CD14-positive monocyte (primary cell): ENCODE measurements around the gene SLC25A22. TPM values are rescaled to one million over a fixed set of nuclear protein-coding genes. Genes with fewer than 3 reads are reported as not detected.

ENCODE experiments used
- DNase-seq, 3 donors: peaks; one replicate each; pipeline ENCODE4 v3.0.0-alpha.2; 2011 to 2022
- H2AFZ ChIP-seq: 2 replicates; pipeline ENCODE4 v1.6.0; 2012; ENCODE audit warnings: mild to moderate bottlenecking, low read depth, low read length, inconsistent platforms; ENCODE audit not compliant: insufficient read depth, poor library complexity, severe bottlenecking
- H3K27ac ChIP-seq, 2 donors: 1 replicate in 1 of 2; 2 replicates in 1 of 2; pipeline ENCODE4 v1.5.1; 2012 to 2013; ENCODE audit warnings: low read length in 2 of 2, control low read depth in 1 of 2, inconsistent platforms in 1 of 2, low read depth in 1 of 2, mild to moderate bottlenecking in 1 of 2
- H3K27me3 ChIP-seq, 2 donors: one replicate each; pipeline versions ENCODE4 v1.6.0 to v1.6.1; 2011 to 2013; ENCODE audit warnings: low read length in 2 of 2; ENCODE audit not compliant: control insufficient read depth in 2 of 2, insufficient read depth in 2 of 2
- H3K36me3 ChIP-seq, 2 donors: replicated peaks in 1 of 2; 1 replicate in 1 of 2; 2 replicates in 1 of 2; pipeline versions ENCODE4 v1.5.1 to v1.6.1; 2012 to 2013; ENCODE audit warnings: low read length in 2 of 2, control low read depth in 1 of 2, inconsistent platforms in 1 of 2, mild to moderate bottlenecking in 1 of 2; ENCODE audit not compliant: insufficient read depth in 2 of 2, control insufficient read depth in 1 of 2
- H3K4me1 ChIP-seq, 2 donors: 1 replicate in 1 of 2; 2 replicates in 1 of 2; pipeline versions ENCODE4 v1.5.1 to v1.6.1; 2012 to 2013; ENCODE audit warnings: low read length in 2 of 2, control low read depth in 1 of 2, inconsistent platforms in 1 of 2, mild to moderate bottlenecking in 1 of 2, moderate library complexity in 1 of 2; ENCODE audit not compliant: insufficient read depth in 2 of 2, control insufficient read depth in 1 of 2
- H3K4me2 ChIP-seq: replicated peaks from 2 replicates; pipeline ENCODE3; 2012; ENCODE audit warnings: low read length, moderate library complexity, mild to moderate bottlenecking; ENCODE audit not compliant: poor library complexity, severe bottlenecking; ENCODE audit errors: extremely low read depth
- H3K4me3 ChIP-seq, 3 experiments: fragments of 200-600 bp in 1 of 3; sonication (generic) in 1 of 3; replicated peaks in 1 of 3; 1 replicate in 2 of 3; 2 replicates in 1 of 3; pipeline ENCODE4 v1.5.1; 2011 to 2013; ENCODE audit warnings: low read length in 3 of 3, mild to moderate bottlenecking in 3 of 3, control low read depth in 2 of 3, low read depth in 2 of 3, inconsistent platforms in 1 of 3, moderate library complexity in 1 of 3
- H3K79me2 ChIP-seq: 2 replicates; pipeline ENCODE4 v1.6.0; 2012; ENCODE audit warnings: mild to moderate bottlenecking, control low read depth, inconsistent platforms, low read length, moderate library complexity; ENCODE audit not compliant: insufficient read depth
- H3K9ac ChIP-seq: 2 replicates; pipeline ENCODE4 v1.6.0; 2017; ENCODE audit warnings: low read length, mild to moderate bottlenecking; ENCODE audit not compliant: insufficient read depth, poor library complexity, severe bottlenecking
- H3K9me3 ChIP-seq, 2 donors: replicated peaks in 1 of 2; 1 replicate in 1 of 2; 2 replicates in 1 of 2; pipeline versions ENCODE4 v1.5.1 to v1.6.1; 2012 to 2013; ENCODE audit warnings: low read length in 2 of 2, control low read depth in 1 of 2; ENCODE audit not compliant: control insufficient read depth in 1 of 2, insufficient read depth in 1 of 2
- H4K20me1 ChIP-seq: 2 replicates; pipeline ENCODE4 v1.6.0; 2012; ENCODE audit warnings: mild to moderate bottlenecking, low read length, control low read depth, moderate library complexity; ENCODE audit not compliant: insufficient read depth
- H3K27ac Mint-ChIP-seq, 7 donors: one replicate each; pipeline ENCODE4 v1.8.0; 2020; ENCODE audit warnings: mild to moderate bottlenecking in 7 of 7, mixed read lengths in 7 of 7, moderate library complexity in 6 of 7, inconsistent platforms in 2 of 7
- H3K27me3 Mint-ChIP-seq, 3 donors: one replicate each; pipeline ENCODE4 v1.8.0; 2021 to 2022; ENCODE audit warnings: low read depth in 3 of 3, mild to moderate bottlenecking in 3 of 3, mixed read lengths in 3 of 3, moderate library complexity in 3 of 3, inconsistent platforms in 1 of 3
- H3K36me3 Mint-ChIP-seq, 2 donors: one replicate each; pipeline ENCODE4 v1.8.0; 2020; ENCODE audit warnings: mixed read lengths in 2 of 2, inconsistent platforms in 1 of 2, mild to moderate bottlenecking in 1 of 2
- H3K4me1 Mint-ChIP-seq: one replicate; pipeline ENCODE4 v1.8.0; 2020; ENCODE audit warnings: mild to moderate bottlenecking, mixed read lengths
- H3K4me3 Mint-ChIP-seq, 2 donors: one replicate each; pipeline ENCODE4 v1.8.0; 2020; ENCODE audit warnings: mild to moderate bottlenecking in 2 of 2, mixed read lengths in 2 of 2, moderate library complexity in 1 of 2
- H3K9me3 Mint-ChIP-seq, 7 donors: one replicate each; pipeline ENCODE4 v1.8.0; 2020 to 2022; ENCODE audit warnings: mixed read lengths in 7 of 7, mild to moderate bottlenecking in 6 of 7, moderate library complexity in 6 of 7, inconsistent platforms in 2 of 7
- WGBS: methylation state at CpG from one replicate; pipeline ENCODE4 v1.1.5; 2013; ENCODE audit warnings: missing lambda C conversion rate; ENCODE audit not compliant: insufficient coverage; 5-methylcytosine and 5-hydroxymethylcytosine counted together
- intact Hi-C, 2 donors: fragments of 100-400 bp; cut with micrococcal nuclease; formaldehyde crosslinking; loops; one replicate each; pipeline versions ENCODE4 v1.15.0 to v1.15.1; 2023
- polyA plus RNA-seq, 3 donors: library from polyadenylated mRNA; depleted of rRNA in 1 of 3; unstranded in 2 of 3; stranded (reverse) in 1 of 3; fragments of 300-500 nt in 2 of 3; fragments of >200 nt in 1 of 3; fragmentation: Illumina TruSeq in 2 of 3; gene quantifications; 1 replicate in 2 of 3; 2 replicates in 1 of 3; pipeline ENCODE4 v1.2.3, GENCODE V29; 2012 to 2021
- TF ChIP-seq, protein P1 (sequence below): fragments of 200-600 bp; IDR thresholded peaks from one replicate; pipeline ENCODE4 v1.8.0; 2022; ENCODE audit warnings: antibody characterized with exemption, mild to moderate bottlenecking

SLC25A22 gene
- polyA plus RNA-seq, 3 donors, result 4.4 to 20.9 (median 5.6) TPM

DNA sequence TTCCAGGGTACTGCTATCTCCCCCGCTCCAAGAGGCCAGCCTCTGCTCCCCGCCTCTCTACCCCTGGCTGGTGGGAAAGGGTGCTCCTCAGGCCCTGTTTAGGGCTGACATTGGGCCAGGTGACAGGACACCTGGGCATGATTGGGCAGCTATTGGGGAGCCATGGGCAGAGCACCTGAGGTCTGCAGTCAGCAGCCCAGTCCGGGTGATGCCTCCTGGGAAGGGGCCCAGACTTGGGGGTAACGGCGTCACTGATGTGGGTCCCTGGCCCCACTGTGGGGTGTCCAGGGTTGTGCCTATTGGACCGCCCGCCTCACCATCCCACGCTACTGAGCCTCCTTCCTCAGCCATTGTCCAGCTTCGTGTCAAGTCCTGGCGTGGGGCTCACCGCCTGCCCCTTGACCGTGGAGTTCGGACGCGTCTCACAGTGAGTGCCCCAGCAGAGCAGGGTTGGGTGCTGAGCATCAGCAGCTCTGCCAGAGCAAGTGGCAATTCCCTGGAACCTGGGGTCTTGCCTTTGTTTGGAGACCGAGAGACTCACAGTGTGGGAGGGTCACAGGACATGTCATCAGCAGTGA, 18.0 kb downstream of the SLC25A22 start:
- Mint-ChIP-seq H3K4me3 (no peak overlapping the region), H3K27me3 (peaks cover 3 to 13% (median 4%) of the 10 kb centered on the region in 3 donors), H3K36me3 (peaks cover 9 to 11% of the 10 kb centered on the region in 2 donors), H3K27ac (no peak overlapping the region), H3K9me3 (peaks cover 0 to 2% (median 0%) of the 10 kb centered on the region in 7 donors), H3K4me1 (peaks cover 37% of the 10 kb centered on the region)
- WGBS, result over 99% methylated on average over 14 of the region's 16 CpGs
- H3K36me3 ChIP-seq, result peaks cover 0 to 8% of the 10 kb centered on the region in 2 donors
- peaks cover 37% of the 10 kb centered on the region for H3K79me2 ChIP-seq
- no peaks in the 10 kb centered on the region for H3K9me3 ChIP-seq
- no peak overlapping the region for H3K9ac ChIP-seq
- intact Hi-C loops, result no loop called here
- H4K20me1 ChIP-seq, result peaks cover 22% of the 10 kb centered on the region
- H3K4me3 ChIP-seq, result no peak overlapping the region
- H3K27me3 ChIP-seq, result no peaks in the 10 kb centered on the region
- TF ChIP-seq, protein P1, sequence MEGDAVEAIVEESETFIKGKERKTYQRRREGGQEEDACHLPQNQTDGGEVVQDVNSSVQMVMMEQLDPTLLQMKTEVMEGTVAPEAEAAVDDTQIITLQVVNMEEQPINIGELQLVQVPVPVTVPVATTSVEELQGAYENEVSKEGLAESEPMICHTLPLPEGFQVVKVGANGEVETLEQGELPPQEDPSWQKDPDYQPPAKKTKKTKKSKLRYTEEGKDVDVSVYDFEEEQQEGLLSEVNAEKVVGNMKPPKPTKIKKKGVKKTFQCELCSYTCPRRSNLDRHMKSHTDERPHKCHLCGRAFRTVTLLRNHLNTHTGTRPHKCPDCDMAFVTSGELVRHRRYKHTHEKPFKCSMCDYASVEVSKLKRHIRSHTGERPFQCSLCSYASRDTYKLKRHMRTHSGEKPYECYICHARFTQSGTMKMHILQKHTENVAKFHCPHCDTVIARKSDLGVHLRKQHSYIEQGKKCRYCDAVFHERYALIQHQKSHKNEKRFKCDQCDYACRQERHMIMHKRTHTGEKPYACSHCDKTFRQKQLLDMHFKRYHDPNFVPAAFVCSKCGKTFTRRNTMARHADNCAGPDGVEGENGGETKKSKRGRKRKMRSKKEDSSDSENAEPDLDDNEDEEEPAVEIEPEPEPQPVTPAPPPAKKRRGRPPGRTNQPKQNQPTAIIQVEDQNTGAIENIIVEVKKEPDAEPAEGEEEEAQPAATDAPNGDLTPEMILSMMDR, result no peak
- peaks cover 29 to 36% of the 10 kb centered on the region in 2 donors for H3K4me1 ChIP-seq
- no peak overlapping the region for H3K27ac ChIP-seq
- H3K4me2 ChIP-seq, result no peak overlapping the region
- H2AFZ ChIP-seq, result no peak overlapping the region
- no peak for DNase-seq

- Histone ChIP-seq H3K9ac (no peak overlapping the region), H3K27me3 (no peaks in the 10 kb centered on the region), H3K4me2 (peak overlapping the region; percentile 94), H2AFZ (no peak overlapping the region), H3K4me1 (peaks cover 29 to 36% of the 10 kb centered on the region in 2 donors), H3K79me2 (peaks cover 45% of the 10 kb centered on the region), H3K4me3 (no peak overlapping the region), H3K9me3 (no peaks in the 10 kb centered on the region), H3K27ac (no peak overlapping the region), H3K36me3 (peaks cover 0 to 8% of the 10 kb centered on the region in 2 donors), H4K20me1 (peaks cover 30% of the 10 kb centered on the region)
- Mint-ChIP-seq H3K27me3 (peaks cover 3 to 13% (median 4%) of the 10 kb centered on the region in 3 donors), H3K36me3 (peaks cover 11 to 14% of the 10 kb centered on the region in 2 donors), H3K9me3 (peaks cover 0 to 2% (median 0%) of the 10 kb centered on the region in 7 donors), H3K4me3 (peak overlapping the region in 1 of 2 donors; percentile 48), H3K27ac (peak overlapping the region in 2 of 7 donors; percentile 8 to 31), H3K4me1 (peaks cover 39% of the 10 kb centered on the region)
- TF ChIP-seq, protein P1, result no peak
- WGBS, result 95% methylated on average over 16 of the region's 23 CpGs
- no peak for DNase-seq
- intact Hi-C loops, result no loop called here
Measured at GRCh38 chr11:778976-779954, 18.8 kb downstream of the SLC25A22 start.
